Hepatocyte (in vitro differentiated cells): Measurements from ENCODE around the gene SH3PXD2B.

Source experiments
- CTCF ChIP-seq: fragments of 200-600 bp; sonication (generic); IDR thresholded peaks from 2 replicates; pipeline ENCODE4 v1.5.1; 2016; ENCODE audit warnings: antibody characterized with exemption, mild to moderate bottlenecking; ENCODE audit not compliant: poor library complexity
- EZH2phosphoT487 ChIP-seq: fragments of 200-600 bp; sonication (generic); IDR thresholded peaks from one replicate; pipeline ENCODE4 v1.6.1; 2018; ENCODE audit warnings: antibody characterized with exemption, mild to moderate bottlenecking, low read depth, moderate library complexity; ENCODE audit not compliant: unreplicated experiment, severe bottlenecking

GRCh38 chr5:172502969-172503368, 48.6 kb upstream of the SH3PXD2B start:
- TF ChIP-seq CTCF: no peak
- no peak for TF ChIP-seq EZH2phosphoT487
